Measurements from ENCODE around the gene C10orf71.

GRCh38 chr10:49312246-49312869, 13.4 kb downstream of the C10orf71 start:
- TF ChIP-seq EZH2 (IDR thresholded peaks at IDR 0.05; ENCODE audit: borderline replicate concordance, insufficient read depth, low read length, poor library complexity, severe bottlenecking) (no peak), CTCF (IDR thresholded peaks at IDR 0.05; ENCODE audit: poor library complexity, severe bottlenecking) (no peak), POLR2AphosphoS5 (IDR thresholded peaks at IDR 0.05) (no peak), RAD21 (conservative IDR thresholded peaks at IDR 0.05) (no peak), EP300 (conservative IDR thresholded peaks at IDR 0.05; ENCODE audit: poor library complexity, severe bottlenecking) (no peak), REST (IDR thresholded peaks at IDR 0.05; ENCODE audit: borderline replicate concordance) (no peak), TAF1 (IDR thresholded peaks at IDR 0.05; ENCODE audit: low read depth) (no peak), MXI1 (conservative IDR thresholded peaks at IDR 0.05; ENCODE audit: poor library complexity, severe bottlenecking) (no peak), SMC3 (conservative IDR thresholded peaks at IDR 0.05; ENCODE audit: poor library complexity) (no peak)

Measured in neural cell (in vitro differentiated cells).